ELF-1 (cell line): ENCODE measurements around the gene FRRS1.
"Not testable (repeated sequence)": the region's sequence is repeated elsewhere in the genome, so short reads cannot be mapped to it uniquely, and the experiment has no call there.

Source experiments
- DNase-seq: peaks from one replicate; pipeline ENCODE4 v3.0.0-alpha.2; 2016; ENCODE audit warnings: low read depth, low spot score

Gene FRRS1

DNA sequence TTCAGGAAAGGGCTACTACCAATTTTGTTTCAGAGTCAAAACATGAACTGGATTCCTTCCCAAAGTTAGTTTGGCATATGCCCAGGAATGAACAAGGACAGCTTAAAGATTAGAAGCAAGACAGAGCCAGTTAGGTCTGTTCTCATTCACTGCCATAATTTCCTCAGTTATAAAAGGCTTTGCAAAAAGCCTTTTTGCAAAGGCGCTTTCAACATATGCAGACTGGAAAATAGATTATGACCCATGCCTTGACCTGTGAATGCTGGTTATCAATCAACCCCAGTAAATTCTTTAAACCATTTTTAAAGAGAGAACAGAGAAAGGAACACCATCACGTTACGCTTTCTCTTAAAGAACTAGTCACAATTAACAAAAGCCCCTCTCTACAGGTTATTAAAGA, 1.7 kb upstream of the FRRS1 start:
- DNase-seq = no peak

DNA sequence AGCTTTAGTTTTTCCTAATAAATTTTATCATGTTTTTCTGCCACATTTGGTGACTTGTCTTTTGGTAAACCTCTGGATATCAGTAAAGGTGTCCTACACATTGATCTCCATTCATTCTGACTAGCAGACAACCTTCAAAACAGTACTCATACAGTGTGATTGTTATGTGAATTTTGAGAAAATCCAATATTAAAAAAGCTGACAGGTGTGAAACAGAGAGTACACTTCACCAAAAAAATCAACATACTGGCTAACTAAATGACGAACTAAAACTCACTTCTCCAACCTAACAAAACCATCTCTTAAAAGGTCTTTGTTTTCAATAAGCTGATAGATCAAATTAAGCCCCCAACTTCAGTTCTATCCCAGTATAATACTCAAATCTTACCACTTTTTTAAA, 1.5 kb downstream of the FRRS1 start:
- DNase-seq = no peak

DNA sequence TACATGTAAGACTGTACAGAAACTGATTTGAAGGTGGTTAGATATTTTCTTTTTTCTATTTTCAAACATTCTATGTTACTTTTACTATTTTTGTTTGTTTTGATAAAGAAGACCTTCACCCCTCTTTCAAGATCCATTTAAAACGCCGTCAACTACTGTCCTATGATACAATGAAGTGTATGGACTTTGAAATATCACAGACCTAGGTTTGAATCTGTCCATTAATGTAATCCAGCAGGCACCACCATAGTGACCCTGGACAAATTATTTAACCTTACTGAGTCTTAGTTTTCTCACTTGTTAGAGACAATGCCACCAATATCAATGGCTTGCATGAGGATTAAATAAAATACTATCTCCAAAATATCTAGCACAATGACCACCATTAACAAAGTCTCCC, 2.0 kb downstream of the FRRS1 start:
- DNase-seq = no peak

DNA sequence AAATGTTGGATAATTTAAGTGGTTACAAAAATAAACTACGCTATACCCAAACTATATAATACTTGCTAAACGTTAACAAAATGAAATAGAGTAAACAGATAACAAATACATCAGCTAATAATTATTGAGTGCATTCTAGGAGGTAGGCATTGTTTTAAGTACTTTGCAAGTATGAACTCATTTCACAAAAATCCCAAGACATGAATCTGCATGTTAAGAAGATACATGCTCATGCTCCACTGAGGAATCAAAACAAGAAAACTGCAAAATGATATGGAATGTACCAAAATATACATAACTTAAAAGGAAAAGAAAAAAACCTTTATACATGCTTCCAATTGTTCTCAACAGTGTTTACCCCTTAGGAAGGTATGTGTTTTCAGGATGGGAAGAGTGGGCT, 2.5 kb downstream of the FRRS1 start:
- DNase-seq = no peak

DNA sequence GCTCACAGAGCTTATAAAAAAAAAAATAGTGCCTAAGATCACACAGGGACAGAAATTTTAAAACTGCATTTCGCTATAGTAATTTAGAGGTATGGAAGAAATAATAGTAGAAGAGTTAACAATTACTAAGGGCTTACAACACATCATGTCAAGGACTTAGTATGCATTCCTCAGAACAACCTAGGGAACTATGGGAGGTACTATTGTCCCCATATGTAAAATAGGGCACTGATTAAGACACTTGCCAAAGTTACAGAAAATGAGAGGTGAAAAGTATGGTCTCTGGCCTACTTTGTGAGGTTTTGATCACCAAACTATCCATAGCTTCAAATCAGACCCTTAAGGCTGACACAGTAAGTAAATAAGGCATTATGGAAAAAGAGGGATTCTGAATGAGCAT, 4.7 kb downstream of the FRRS1 start:
- no peak for DNase-seq

DNA sequence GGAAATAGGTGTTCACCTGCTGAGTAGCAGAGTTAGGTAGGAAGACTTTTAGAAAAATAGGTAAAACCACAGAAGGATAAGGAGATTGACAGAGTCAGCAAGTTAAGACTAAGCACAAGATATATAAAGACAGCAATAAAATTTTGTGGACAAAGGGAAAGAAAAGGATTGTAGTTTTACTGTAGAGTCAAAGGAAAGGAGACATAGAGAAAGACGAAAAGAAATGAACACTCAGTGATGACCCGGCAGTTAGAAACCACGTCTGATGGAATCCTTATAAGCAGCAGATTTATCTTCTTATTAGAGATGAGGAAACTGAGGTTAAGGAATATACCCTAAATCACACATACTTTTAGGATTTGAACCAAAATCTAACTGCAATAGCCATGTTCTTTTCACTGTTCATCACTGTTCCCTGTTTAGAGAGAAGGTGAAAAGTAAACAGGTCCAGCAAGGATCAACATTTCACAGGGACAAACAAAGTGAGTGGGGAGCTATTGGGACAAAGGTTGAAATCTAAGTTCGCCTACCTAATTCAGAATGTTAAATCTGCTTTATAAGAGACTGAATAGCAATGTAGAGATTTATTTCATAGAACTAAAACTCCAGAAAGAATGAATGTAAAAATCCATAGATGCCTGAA, 6.8 kb downstream of the FRRS1 start:
- DNase-seq = no peak

DNA sequence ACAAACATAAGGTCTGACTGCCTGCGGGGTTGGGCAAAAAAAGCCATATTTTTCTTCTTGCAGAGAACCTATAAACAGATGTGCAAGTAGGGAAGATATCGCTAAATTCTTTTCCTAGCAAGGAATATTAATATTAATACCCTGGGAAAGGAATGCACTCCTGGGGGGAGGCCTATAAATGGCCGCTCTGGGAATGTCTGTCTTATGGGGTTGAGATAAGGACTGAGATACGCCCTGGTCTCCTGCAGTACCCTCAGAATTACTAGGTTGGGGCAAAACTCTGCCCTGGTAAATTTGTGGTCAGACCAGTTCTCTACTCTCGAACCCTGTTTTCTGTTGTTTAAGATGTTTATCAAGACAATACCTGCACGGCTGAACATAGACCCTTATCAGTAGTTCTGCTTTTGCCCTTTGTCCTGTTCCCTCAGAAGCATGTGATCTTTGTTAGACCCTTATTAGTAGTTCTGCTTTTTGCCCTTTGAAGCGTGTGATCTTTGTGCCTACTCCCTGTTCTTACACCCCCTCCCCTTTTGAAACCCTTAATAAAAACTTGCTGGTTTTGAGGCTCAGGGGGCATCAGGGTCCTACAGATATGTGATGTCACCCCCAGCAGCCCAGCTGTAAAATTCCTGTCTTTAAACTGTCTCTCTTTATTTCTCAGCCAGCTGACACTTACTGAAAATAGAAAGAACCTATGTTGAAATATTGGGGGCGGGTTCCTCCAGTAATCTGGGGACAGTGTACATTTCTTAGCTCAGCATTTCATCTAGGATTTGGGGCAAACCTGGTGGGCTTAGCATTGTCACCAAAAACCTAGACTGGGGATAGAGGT, 7.5 kb downstream of the FRRS1 start:
- not testable (repeated sequence) for DNase-seq

DNA sequence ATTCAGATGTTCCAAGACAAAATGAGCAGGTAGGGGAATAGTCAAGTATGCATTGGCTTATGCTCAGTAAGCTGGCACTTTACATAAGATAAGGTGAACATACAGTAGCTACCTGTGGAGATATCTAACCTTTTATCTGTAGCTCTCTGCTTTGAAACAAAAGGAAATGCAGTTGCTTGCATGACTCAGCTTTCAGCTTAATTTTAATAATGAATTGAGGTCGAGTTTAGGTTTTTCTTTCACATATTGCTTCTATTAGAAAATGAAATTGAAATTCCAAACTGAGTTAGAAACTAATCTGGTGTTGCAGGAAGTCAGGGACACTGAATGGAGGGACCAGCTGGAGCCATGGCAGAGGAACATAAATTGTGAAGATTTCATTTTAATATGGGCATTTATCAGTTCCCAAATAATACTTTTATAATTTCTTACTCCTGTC, 8.3 kb downstream of the FRRS1 start:
- DNase-seq = no peak

DNA sequence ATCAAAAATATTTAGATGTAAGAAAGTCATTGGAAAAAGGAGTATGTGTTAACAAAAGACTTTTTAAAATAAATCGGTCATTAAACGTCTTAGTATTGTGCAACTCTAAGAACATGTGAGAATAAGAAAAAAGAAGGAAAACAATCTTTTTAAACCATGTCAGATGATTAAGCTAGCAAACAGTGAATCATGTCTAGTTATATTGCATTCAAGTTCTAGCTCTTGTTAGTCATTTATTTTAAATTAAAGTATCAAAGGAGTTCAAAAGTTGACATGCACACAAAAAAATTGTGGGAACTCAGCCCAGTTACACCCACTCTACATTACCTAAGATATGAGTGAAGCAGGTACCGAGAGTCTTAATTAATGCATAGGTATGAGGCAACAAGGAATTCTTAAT, 9.8 kb downstream of the FRRS1 start:
- no peak for DNase-seq

DNA sequence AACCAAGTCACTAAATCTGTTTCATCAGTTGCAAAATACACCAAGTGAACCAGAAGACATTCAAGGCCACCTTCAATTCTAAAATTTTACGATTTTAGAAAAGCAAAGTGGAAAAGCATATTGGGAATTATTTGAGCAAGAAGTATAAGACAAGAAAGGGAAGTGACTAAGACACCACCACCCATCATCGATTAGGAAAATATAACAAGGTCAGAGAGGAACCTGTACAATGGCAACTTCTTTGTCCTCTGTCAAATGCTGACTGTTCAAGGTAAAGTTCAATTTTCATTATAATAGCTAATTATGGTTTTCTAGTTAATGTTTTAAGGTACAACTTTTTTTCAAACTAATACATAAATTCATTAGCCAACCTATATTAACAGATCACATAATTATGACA, 10.8 kb downstream of the FRRS1 start:
- DNase-seq = no peak

DNA sequence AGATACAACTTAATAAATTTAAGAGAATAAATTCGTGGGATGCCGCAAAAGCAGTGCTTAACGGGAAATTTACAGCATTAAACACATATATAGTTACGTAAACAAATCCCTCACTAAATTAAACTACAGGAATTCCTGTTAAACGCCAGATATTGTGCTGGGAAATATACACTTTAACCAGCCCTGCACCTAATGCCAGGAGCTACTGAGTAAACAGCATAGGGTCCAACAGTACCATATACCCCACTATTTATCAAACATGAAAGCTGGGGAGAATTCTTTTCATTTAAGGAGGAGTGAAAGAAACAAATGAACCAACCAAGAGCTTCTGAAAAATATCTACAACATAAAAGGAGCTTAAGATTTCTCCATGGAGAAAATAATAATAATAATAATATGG, 11.7 kb downstream of the FRRS1 start:
- DNase-seq = no peak

DNA sequence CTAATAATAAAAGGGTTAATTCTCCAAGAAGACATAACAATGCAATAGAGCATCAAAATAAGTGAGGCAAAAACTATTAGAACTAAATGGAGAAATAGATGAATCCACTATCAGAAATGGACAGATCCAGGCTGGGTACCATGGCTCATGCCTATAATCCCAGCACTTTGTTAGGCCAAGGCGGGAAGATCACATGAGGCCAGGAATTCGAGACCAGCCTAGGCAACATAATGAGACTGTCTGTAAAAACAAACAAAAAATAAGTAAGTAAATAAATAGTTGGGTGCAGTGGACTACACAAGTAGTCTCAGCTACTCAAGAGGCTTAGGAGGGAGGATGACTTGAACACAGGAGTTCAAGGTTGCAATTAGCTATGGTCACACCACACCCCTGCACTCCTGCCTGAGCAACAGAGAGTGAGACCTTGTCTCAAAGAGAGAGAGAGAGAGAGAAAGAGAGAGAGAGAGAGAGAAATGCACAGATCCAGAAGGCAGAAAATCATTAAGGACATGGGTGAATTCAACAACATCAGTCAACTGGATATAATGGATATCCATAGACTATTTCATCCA, 12.3 kb downstream of the FRRS1 start:
- no peak for DNase-seq

DNA sequence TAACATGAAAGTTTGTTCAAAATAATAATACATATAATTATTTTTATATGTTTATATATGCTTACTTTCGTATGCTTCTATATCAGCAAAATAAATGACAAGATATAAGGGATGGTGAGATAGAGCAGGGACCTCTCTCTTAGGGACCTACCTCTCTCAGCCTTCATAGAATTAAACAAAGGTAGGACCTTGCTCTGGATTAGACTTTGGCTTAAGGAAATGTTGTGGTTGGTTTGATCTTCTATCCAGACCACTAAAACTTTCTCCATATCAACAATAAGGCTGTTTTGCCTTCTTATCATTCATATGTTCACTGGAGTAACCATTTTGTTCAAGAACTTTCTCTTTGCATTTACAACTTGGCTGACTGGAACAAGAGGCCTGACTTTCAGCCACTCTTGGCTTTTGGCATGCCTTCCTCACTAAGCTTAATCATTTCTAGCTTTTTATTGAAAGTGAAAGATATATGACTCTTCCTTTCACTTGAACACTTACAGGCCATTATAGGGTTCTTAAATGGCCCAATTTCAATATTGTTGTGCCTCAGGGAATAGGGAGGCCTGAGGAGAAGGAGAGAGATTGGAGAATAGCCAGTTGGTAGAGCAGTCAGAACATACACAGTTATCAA, 14.4 kb downstream of the FRRS1 start:
- DNase-seq = no peak

DNA sequence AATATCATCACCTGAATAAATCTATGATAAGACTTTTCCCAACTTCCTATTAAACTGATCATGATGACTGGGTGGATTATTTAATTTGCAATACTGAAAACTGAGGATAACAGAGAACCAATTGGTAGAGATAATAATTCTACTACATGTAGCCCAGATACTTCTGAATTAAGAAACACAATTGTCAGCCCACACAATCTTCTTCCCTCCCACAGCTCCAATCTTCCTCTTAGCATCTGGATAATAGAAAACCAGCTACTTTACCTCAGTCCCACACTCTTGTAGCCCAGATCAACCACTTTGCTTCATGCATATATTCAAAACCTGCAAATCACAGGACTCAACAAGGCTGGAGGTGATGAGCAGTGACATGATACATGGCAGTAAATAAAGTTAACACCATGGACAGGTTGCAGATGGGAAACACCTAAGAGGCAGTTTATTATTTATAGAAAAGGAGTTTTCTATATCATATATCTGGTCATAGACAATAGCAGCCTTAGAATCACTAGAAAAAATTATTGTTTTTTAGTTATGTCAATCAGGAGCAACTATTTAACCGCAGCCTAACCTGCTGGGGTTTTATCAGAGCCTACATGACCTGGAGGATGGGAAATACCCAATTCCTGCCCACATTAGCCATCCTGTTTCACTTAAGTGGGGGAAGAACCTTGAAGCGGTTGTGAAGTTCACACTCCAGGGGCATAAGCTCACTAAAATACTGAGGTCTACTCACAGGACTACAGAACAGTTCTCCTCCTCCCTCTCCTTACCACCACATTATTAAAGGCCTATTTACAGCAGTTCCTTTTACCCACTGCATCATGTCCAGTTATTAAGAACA, 16.7 kb downstream of the FRRS1 start:
- DNase-seq = no peak

DNA sequence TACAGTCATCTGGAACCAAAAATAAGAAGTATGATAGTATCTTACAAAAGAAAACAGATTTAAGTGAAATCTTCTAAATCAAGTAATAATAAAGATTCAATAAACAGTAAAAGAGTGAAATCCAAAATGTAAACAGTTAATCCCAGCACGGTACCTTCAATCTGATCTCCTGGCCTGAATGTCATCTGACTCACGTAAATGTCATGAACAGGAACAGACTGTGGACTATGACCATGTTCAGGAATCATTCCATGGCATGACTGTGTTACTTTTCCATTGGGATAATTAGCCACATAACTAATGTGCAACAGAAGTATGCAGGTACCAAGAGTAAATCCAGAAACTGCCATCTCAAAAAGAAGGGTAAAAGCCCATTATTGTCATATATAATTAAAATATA, 18.0 kb downstream of the FRRS1 start:
- DNase-seq = no peak

DNA sequence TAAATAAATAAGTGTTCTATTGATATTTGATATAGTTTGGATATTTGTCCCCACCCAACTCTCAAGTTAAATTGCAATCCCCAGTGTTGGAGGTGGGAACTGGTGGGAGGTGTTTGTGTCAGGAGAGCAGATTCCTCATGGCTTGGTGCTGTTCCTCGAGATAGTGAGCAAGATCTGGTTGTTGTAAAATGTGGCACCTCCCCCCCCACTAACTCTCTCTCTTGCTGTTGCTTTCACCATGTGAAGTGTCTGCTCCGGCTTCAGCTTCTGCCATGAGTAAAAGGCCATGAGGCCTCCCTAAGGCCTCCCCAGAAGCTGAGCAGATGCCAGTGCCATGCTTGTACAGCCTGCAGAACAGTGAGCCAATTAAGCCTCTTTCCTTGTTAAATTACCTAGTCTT, 20.8 kb downstream of the FRRS1 start:
- DNase-seq = peak; percentile 43

DNA sequence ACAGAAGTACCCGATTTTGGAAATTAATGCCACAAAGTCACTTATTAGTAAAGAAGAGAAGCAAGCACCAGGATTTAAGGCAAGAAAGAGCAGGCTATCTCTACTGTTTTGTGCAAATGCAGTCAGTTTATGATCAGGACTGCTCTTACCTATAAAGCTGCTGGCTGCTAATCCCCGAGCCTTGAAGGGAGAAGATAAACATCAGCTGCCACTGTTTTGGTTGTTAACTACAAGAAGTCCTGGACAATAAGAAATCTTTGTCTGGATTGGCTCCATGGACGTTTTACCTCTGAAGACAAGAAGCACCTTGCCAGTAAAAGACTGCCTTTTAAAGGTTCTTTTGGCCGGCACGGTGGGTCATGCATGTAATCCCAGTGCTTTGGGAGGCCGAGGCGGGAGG, 21.4 kb downstream of the FRRS1 start:
- DNase-seq = peak; percentile 50

DNA sequence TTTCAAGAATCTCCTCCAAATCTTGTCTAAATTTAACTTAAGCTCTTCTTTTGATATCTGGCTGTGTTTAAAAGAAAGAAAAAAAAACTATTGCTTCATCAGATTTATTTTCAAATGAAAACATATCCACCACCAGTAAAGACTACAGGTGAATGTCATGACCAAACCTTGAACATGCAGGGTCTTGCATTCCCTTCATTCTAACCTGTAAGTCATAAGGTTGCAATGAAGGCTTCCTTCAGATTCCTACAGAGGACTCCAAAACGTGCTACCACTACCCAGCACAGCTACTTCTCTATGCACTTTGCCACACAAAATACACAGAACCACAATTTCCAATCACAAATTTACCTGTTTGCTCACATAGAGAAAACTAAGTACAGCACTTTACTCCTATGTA, 26.3 kb downstream of the FRRS1 start:
- no peak for DNase-seq

DNA sequence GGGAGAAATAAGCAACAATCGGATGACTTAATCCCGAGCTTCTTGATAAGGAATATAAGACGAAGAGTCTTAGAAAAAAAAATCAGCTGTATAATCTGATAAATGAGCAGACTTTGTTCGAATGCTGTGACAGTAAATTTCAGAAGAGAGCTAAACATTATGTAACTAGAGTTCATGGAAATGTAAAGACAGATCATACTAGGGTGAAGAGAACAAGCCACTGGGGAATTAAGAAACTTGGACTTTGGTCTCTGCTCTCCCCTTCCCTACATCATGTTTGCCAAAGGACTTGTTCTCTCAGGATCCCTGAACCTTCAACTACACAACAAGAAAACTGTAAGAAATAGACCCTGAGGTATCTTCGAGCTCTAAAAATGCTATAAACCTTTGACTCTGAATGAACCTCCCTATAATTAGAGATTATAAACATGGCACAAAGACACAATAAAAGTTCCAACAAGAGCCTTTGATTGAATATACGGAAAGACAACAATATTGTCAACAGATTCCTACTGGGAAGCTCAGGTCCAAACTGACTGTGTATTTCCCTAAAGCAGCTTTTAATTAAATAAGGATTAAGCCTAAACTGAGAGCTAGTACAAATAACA, 27.5 kb downstream of the FRRS1 start:
- no peak for DNase-seq

DNA sequence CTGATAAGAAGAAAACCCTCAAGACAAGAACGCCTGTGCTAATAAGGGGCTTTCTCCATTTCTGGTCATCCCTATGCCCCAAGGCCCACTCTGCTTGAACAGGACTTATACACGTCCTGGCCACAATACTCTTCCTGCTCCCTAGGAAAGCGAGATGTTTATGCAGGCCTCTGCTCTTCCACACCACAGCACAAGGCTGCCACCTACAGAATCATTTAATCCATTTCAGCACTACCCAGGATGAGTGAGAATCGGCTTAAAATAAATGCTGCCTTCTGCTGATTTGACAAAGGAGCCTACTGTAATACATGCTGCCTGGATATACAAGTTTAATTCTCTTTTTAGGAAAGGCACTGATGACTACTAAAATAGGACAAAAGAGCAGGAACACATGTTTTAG, 29.4 kb downstream of the FRRS1 start:
- DNase-seq = peak; percentile 59

DNA sequence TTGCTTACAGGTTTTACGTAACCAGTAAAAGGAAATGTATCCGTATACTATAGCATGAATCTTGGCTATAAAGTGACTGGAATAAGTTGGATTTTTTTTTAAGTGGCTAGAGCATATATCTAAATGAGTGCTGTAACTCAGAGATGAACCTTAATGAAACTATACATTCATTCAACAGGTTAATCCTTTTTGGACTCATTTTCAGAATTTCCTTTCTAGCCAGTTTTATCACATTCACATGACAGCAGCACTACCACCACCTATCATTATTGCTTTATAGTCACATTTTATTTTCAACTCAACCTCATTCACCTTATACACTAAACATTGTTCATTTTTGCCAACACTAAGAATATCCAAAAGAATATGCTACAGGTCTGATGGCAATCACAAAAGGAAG, 30.6 kb downstream of the FRRS1 start:
- DNase-seq = no peak
